Stimulated activated naive CD8-positive, alpha-beta T cell treated with anti-CD3 and anti-CD28 coated beads, Interleukin-15, amount 100 ng/mL, for 72 hours (primary cell): ENCODE results near the gene SEMA3A.

ENCODE experiments used
- ATAC-seq: fragments of 150-1000 bp; cut with Tn5 transposase; 2 replicates; pipeline ENCODE4 v1.10.0; 2021; ENCODE audit warnings: mild to moderate bottlenecking, moderate library complexity
- DNase-seq, 2 donors: peaks; one replicate each; pipeline ENCODE4 v3.0.0; 2021 to 2022
- H3K27ac Mint-ChIP-seq, 2 donors: one replicate each; pipeline ENCODE4 v1.8.0; 2022; ENCODE audit warnings: mild to moderate bottlenecking in 2 of 2, mixed read lengths in 2 of 2, moderate library complexity in 2 of 2
- H3K27me3 Mint-ChIP-seq: one replicate; pipeline ENCODE4 v1.8.0; 2022; ENCODE audit warnings: mixed read lengths
- H3K4me1 Mint-ChIP-seq: one replicate; pipeline ENCODE4 v1.8.0; 2022; ENCODE audit warnings: mild to moderate bottlenecking, mixed read lengths
- H3K4me3 Mint-ChIP-seq, 2 donors: one replicate each; pipeline ENCODE4 v1.8.0; 2022; ENCODE audit warnings: mild to moderate bottlenecking in 2 of 2, mixed read lengths in 2 of 2, moderate library complexity in 1 of 2
- H3K9me3 Mint-ChIP-seq, 2 donors: one replicate each; pipeline ENCODE4 v1.8.0; 2022; ENCODE audit warnings: mixed read lengths in 2 of 2

Gene SEMA3A

DNA sequence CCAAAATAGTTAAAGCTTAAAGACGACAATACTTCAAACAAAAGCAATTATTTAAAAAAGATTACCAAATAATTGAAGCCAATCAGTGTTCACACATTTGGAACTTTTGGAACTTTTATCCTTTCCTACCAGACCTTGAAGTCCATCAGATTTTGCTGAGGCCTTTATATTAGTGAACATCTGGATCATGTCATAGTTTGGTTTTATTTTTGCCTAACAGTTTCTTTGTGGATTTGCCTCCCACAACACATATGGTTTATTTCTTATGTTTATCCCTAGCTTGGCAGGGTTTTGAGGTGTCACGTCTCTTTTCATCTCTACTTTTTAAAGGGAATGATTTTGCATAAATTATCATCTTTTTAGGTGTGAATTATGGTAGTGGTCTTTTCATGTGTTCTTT, 242.4 kb downstream of the SEMA3A start:
- no peak overlapping the region for H3K4me3 Mint-ChIP-seq
- H3K4me1 Mint-ChIP-seq: no peaks in the 10 kb centered on the region

DNA sequence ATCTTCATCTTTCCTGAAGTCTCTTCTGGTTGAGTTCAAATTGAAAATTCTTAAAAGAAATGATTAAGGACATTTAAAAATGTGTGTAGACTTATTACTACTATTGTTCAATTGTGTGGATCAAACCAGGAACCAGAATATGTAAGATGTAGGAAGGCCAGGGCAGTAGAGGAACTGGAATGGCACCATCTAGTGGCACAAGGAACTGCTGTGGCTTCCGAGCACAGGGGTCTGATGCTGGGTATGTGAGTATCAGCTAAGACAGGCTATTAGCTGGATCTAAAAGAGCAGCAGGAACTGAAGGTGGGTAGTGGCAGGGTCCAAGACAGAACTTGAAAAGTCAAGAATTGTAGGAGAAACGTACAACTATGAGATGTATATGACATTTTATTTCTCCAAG, 247.3 kb downstream of the SEMA3A start:
- no peak for DNase-seq
- Mint-ChIP-seq H3K27ac (no peak overlapping the region), H3K4me3 (no peak overlapping the region), H3K4me1 (no peaks in the 10 kb centered on the region), H3K9me3 (no peaks in the 10 kb centered on the region), H3K27me3 (no peaks in the 10 kb centered on the region)
- ATAC-seq: peak; percentile 64

More for the DNA sequence above, 242.4 kb downstream of the SEMA3A start:
- DNase-seq (no peak), ATAC-seq (no peak)
- Mint-ChIP-seq H3K27ac (no peak overlapping the region), H3K9me3 (no peaks in the 10 kb centered on the region), H3K27me3 (no peaks in the 10 kb centered on the region)

- no peaks in the 10 kb centered on the region for H3K27me3 Mint-ChIP-seq
- DNase-seq (no peak), ATAC-seq (no peak)
- no peaks in the 10 kb centered on the region for H3K9me3 Mint-ChIP-seq
- H3K4me1 Mint-ChIP-seq: no peaks in the 10 kb centered on the region
- H3K27ac Mint-ChIP-seq: no peak overlapping the region
- H3K4me3 Mint-ChIP-seq: no peak overlapping the region
Measured at GRCh38 chr7:83946801-83947200, 247.8 kb downstream of the SEMA3A start.

DNA sequence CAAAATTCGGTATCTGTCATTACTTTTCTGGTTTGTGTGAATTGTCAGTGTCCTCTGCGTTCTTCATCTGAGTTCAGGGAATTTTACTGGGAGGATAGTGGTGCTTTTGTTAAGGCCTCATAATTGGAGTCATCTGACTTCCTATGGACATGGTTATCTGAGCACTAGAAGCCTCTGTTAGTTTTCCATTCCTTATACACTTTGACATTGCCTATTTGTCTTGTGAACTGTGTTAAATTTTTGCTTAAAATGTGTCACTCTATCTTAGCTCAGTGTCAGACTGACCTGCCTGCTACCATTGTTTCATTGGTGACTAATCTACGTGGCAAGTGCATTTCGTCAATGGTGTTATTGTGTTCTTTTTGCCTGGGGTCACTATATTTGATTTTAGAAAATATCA, 253.3 kb downstream of the SEMA3A start:
- H3K4me1 Mint-ChIP-seq: no peaks in the 10 kb centered on the region
- no peak overlapping the region for H3K27ac Mint-ChIP-seq
- DNase-seq: no peak
- H3K27me3 Mint-ChIP-seq: peaks cover under 1% of the 10 kb centered on the region
- no peak overlapping the region for H3K4me3 Mint-ChIP-seq
- no peaks in the 10 kb centered on the region for H3K9me3 Mint-ChIP-seq
- ATAC-seq: no peak

- ATAC-seq: peak; percentile 23
- no peaks in the 10 kb centered on the region for H3K4me1 Mint-ChIP-seq
- H3K27ac Mint-ChIP-seq: no peak overlapping the region
- DNase-seq: no peak
- H3K4me3 Mint-ChIP-seq: no peak overlapping the region
- H3K27me3 Mint-ChIP-seq: peaks cover 14% of the 10 kb centered on the region
- no peaks in the 10 kb centered on the region for H3K9me3 Mint-ChIP-seq
Measured at GRCh38 chr7:83937930-83938329, 256.7 kb downstream of the SEMA3A start.

- no peak overlapping the region for H3K27ac Mint-ChIP-seq
- H3K4me3 Mint-ChIP-seq: no peak overlapping the region
- peaks cover 14% of the 10 kb centered on the region for H3K27me3 Mint-ChIP-seq
- ATAC-seq: peak; percentile 64
- no peaks in the 10 kb centered on the region for H3K4me1 Mint-ChIP-seq
- H3K9me3 Mint-ChIP-seq: no peaks in the 10 kb centered on the region
- DNase-seq: peak; percentile 22 to 38
Measured at GRCh38 chr7:83936056-83936708, 258.4 kb downstream of the SEMA3A start.

DNA sequence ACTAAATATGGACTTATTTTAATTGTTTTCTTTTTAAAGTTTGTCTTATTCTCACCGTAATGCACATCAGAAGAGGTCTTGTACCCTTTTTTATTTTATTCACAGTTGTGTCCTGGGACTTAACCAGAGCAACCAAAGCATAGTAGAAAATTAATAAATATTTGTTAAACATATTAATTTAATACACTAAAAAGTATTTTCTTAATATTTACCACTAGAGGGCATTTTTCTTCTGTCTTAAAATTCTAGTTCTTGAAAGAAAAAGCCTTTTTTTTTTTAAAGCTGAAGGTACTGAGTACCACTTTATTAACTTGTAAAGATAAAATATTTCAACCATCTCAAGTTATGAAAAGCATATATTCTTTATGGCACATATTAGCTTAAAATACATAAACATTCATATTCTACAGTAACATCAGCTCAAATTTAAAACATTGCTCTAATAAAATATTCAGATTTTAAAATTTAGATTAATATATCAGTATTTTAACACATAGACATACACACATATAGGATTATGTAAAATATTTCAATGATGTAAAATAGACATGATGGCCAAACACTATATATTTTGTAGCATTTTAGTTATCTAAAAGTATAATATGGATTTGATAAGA, 260.4 kb downstream of the SEMA3A start:
- DNase-seq (no peak), ATAC-seq (no peak)
- Mint-ChIP-seq H3K27ac (no peak overlapping the region), H3K4me1 (no peaks in the 10 kb centered on the region), H3K27me3 (peaks cover 14% of the 10 kb centered on the region), H3K9me3 (no peaks in the 10 kb centered on the region), H3K4me3 (no peak overlapping the region)

DNA sequence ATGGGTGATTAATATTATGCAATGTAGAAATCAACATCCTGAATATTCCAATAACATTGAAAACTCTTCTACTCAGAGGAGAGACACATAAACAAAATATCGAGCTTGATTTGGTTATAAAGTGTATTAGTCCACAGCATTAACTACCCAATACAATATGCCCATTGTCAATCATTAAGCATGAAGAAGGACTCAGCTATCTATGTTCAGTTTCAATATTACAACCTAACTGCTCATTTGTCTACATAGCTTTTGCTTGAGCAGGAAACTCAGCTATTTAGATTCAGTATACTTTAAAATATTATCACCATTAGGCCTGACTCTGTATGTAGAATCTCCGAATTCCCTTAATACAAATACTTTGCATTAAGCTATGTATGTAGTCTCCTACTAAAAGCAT, 262.6 kb downstream of the SEMA3A start:
- DNase-seq: no peak
- no peaks in the 10 kb centered on the region for H3K9me3 Mint-ChIP-seq
- peaks cover 14% of the 10 kb centered on the region for H3K27me3 Mint-ChIP-seq
- H3K4me1 Mint-ChIP-seq: no peaks in the 10 kb centered on the region
- no peak for ATAC-seq
- no peak overlapping the region for H3K4me3 Mint-ChIP-seq
- no peak overlapping the region for H3K27ac Mint-ChIP-seq

DNA sequence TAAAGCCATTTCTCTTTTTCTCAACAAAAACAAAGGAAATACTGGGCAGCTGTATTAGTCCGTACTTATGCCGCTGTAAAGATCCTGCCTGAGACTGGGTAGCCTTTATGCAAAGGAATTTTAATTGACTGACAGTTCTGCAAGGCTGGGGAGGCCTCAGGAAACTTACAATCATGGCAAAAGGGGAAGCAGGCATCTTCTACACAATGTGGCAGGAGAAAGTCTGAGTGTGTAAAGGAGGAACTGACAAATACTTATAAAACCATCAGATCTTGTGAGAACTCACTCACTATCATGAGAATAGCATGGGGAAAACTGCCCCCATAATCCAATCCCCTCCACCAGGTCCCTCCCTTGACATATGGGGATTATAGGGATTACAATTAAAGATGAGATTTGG, 264.3 kb downstream of the SEMA3A start:
- H3K4me3 Mint-ChIP-seq: no peak overlapping the region
- H3K9me3 Mint-ChIP-seq: no peaks in the 10 kb centered on the region
- no peak overlapping the region for H3K27ac Mint-ChIP-seq
- ATAC-seq (no peak), DNase-seq (no peak)
- peaks cover 7% of the 10 kb centered on the region for H3K27me3 Mint-ChIP-seq
- H3K4me1 Mint-ChIP-seq: no peaks in the 10 kb centered on the region

- Mint-ChIP-seq H3K27ac (no peak overlapping the region), H3K4me1 (no peaks in the 10 kb centered on the region), H3K9me3 (no peaks in the 10 kb centered on the region), H3K27me3 (no peaks in the 10 kb centered on the region), H3K4me3 (no peak overlapping the region)
- no peak for ATAC-seq
- no peak for DNase-seq
Measured at GRCh38 chr7:83925860-83926259, 268.7 kb downstream of the SEMA3A start.

DNA sequence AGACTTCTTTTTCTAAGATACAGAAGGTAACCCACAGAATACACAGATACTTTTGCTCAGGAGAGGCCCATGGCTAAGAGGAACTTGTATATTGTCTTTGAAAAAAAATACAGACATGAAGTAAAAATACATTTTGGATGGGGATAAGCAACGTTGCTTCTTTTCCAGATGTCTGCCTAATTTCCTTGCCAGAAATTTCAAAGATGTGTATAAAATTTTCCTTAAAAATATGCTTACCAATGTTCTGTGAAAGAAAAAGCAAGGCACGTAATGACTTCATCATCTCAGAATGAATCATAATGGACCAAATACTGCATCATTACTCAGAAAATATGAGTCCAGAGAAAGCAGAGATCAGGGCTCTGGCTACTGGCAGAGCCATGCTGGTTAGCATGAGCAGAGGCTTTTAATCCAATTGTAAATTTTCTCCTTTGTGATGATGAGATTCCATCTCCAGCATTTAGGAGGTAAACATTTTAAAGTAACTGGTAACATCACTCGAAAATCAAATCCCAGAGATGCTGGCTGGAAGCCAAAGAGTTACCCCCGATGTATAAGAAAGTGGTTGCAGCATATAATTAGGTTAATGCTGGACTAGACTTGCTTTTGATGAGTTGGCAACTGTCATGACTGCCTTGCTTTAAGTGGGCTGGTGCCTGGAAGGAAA, 272.5 kb downstream of the SEMA3A start:
- no peaks in the 10 kb centered on the region for H3K27me3 Mint-ChIP-seq
- no peak overlapping the region for H3K4me3 Mint-ChIP-seq
- DNase-seq (no peak), ATAC-seq (no peak)
- H3K27ac Mint-ChIP-seq: no peak overlapping the region
- no peaks in the 10 kb centered on the region for H3K9me3 Mint-ChIP-seq
- H3K4me1 Mint-ChIP-seq: no peaks in the 10 kb centered on the region

- no peaks in the 10 kb centered on the region for H3K9me3 Mint-ChIP-seq
- H3K4me3 Mint-ChIP-seq: no peak overlapping the region
- DNase-seq: no peak
- H3K27me3 Mint-ChIP-seq: no peaks in the 10 kb centered on the region
- H3K4me1 Mint-ChIP-seq: no peaks in the 10 kb centered on the region
- ATAC-seq: no peak
- no peak overlapping the region for H3K27ac Mint-ChIP-seq
Measured at GRCh38 chr7:83921271-83921940, 273.2 kb downstream of the SEMA3A start.

DNA sequence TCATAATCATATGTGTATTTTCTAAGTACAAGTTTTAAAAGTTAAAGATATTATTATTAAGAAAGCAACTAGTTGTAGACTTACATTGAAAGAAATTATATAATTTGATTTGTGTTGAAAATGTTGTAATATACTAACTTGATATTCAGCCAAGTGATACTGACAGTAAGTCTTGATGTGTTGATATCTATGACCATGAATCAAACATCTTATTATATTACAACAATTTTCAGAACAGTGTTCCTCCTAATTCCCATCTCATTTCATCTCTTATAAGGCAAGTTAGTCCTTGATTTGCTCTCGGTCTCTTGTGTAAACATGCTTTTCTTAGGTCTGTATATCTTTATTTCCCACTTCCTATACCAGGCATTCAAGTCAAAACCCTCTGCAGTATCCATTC, 276.4 kb downstream of the SEMA3A start:
- H3K27ac Mint-ChIP-seq: no peak overlapping the region
- no peaks in the 10 kb centered on the region for H3K27me3 Mint-ChIP-seq
- DNase-seq (no peak), ATAC-seq (no peak)
- H3K4me1 Mint-ChIP-seq: no peaks in the 10 kb centered on the region
- H3K4me3 Mint-ChIP-seq: no peak overlapping the region
- H3K9me3 Mint-ChIP-seq: peaks cover 0 to 2% of the 10 kb centered on the region in 2 donors

DNA sequence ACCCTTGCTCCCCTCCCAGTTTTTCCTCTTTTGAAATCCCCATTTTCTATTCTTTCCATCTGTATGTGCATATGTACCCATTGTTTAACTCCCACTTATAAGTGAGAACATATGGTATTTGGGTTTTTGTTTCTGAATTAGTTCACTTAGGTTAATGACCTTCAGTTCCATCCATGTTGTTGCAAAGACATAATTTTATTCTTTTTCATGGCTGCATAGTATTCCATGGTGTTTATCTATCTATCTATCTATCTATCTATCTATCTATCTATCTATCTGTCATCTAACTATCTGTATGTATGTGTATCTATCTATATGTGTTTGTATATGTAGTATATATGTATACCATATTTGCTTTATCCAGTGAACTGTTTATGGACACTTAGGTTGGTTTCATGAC, 281.4 kb downstream of the SEMA3A start:
- no peaks in the 10 kb centered on the region for H3K27me3 Mint-ChIP-seq
- no peak for ATAC-seq
- DNase-seq: no peak
- no peak overlapping the region for H3K27ac Mint-ChIP-seq
- peaks cover 0 to 4% of the 10 kb centered on the region in 2 donors for H3K9me3 Mint-ChIP-seq
- no peak overlapping the region for H3K4me3 Mint-ChIP-seq
- H3K4me1 Mint-ChIP-seq: no peaks in the 10 kb centered on the region

DNA sequence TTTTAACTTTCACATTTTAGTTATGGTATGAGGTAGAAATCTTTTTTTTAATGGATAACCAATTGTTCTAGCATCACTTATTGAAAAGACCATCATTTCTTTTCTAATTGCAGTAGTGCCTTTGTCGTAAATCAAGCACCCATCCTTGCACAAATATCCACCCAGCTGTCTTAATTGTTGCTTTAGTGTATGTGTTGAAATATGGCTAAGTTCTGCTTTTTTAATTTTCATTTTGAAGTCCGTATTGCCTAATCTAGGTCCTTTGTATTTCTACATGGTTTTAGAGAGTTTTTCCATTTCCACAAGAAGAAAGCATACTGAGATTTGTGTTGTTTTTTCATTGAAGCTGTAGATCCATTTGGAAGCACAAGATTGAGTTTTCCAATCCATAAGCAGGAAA, 286.1 kb downstream of the SEMA3A start:
- DNase-seq (no peak), ATAC-seq (no peak)
- Mint-ChIP-seq H3K4me3 (no peak overlapping the region), H3K9me3 (peaks cover 0 to 4% of the 10 kb centered on the region in 2 donors), H3K4me1 (no peaks in the 10 kb centered on the region), H3K27ac (no peak overlapping the region), H3K27me3 (no peaks in the 10 kb centered on the region)
